IPS DF 4.7 (cell line): Measurements from ENCODE around the gene PSMA4.
"Not testable (repeated sequence)": the region's sequence is repeated elsewhere in the genome, so short reads cannot be mapped to it uniquely, and the experiment has no call there.

Experiments used
- DNase-seq: peaks from one replicate; pipeline ENCODE4 v3.0.0-alpha.2; 2013; ENCODE audit warnings: low spot score; ENCODE audit errors: extremely low read depth

Gene PSMA4

DNA sequence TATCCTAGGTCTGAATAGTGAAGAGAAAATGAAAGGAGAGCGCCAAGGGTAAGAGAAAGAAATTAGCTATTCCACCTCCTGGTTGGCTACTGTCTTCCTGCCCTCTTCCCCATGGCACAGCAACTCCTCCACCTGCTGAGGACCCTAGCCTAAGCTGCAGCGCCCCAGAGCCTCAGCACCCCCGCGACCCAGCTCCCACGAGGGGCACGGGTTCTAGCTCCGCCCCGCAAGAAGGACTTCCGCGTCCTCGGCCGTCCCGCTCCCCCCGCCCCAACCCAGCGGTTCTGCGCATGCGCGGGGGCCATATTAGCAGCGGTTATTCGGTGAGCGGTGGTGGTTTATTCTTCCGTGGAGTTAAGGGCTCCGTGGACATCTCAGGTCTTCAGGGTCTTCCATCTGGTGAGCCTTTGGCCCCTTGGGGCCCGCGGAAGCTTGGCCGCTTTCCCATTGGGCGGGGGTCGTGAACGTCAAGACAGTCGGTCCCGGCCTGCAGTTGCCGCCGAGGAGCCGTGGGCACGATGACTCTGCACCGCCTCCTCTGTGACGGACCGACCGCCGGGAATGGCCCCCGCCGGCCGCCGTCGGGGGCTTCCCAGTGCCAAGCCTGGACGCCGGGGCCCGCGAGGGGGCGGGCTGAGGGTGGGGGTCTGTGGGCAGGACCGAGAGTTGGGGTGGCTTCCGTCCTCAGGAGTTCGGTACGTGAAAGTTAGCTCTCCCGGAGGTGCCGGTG is at the start of gene PSMA4:
TSS of gene PSMA4 (plus strand) at position 304 of the 730 bp plus-strand sequence. CDS start 1,484 bp downstream, outside the sequence.
- DNase-seq: no peak

- DNase-seq: no peak
Measured at GRCh38 chr15:78492872-78493271, 47.4 kb upstream of the PSMA4 start.

DNA sequence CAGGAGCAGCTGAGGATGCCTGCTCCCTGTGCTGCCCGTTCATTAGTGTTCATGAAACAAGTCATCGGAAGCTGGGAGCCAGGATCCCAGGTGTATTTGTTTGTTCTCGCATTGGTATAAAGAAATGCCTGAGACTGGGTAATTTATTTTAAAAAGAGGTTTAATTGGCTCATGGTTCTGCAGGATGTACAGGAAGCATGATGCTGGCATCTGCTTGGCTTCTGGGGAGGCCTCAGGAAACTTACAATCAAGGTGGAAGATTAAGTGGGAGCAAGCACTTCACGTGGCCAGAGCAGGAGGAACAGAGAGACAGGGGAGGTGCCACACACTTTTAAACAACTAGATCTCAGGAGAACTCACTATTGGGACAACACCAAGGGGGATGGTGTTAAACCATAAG is 38.4 kb upstream of the PSMA4 start:
- no peak for DNase-seq

- DNase-seq: no peak
Measured at GRCh38 chr15:78502641-78503040, 37.6 kb upstream of the PSMA4 start.

DNA sequence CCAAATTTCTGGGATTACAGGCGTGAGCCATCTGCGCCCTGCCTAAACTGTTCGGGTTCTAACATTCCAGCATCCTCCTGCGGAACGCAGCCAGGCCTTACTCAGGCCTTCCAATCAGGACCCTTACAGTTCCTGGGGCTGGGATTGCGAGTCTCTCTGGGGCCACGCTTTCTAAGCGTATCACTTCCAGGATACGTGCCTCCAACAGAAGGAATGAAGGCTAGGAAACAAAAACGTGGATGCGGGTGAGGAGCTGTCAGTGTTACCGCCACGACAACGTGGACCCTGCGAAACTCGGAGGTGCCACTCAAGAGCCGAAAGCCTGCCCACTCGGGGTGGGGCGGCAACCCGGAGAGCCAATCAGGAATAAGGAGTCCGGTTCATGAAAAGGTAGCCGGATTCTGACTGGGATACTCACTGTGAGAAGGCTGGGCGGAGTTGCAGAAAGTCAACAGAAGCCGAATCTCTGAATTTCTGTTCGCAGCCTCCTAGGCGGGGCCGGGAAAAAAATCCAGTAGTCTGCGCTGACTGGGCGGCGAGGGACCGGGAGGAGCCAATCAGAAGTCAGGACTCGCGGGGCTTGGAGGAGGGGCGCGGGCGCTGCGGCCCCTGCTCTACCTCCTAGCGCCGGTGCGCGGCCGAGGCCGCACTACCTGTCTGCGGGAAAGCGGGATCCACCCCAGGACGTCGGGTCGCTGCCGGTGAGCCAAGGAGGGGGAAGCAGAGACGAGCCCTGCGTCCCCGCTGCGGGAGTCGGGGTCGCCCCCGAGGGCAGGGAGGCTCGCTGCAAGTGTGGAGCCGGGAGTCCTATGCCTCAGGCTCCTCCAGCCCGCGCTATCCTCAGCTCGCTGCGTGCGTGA is 33.0 kb upstream of the PSMA4 start, which contains the start of gene HYKK:
TSS of gene HYKK (plus strand) at position 607 of the 860 bp plus-strand sequence. CDS start 5,512 bp downstream, outside the sequence.
- DNase-seq: peak; percentile 92

GRCh38 chr15:78507831-78508160 is 32.4 kb upstream of the PSMA4 start:
- no peak for DNase-seq

GRCh38 chr15:78508272-78508671 is 32.0 kb upstream of the PSMA4 start:
- DNase-seq: no peak

- no peak for DNase-seq
Measured at GRCh38 chr15:78509726-78510312, 30.4 kb upstream of the PSMA4 start.

GRCh38 chr15:78520035-78520434 is 20.2 kb upstream of the PSMA4 start:
- DNase-seq: not testable (repeated sequence)

DNA sequence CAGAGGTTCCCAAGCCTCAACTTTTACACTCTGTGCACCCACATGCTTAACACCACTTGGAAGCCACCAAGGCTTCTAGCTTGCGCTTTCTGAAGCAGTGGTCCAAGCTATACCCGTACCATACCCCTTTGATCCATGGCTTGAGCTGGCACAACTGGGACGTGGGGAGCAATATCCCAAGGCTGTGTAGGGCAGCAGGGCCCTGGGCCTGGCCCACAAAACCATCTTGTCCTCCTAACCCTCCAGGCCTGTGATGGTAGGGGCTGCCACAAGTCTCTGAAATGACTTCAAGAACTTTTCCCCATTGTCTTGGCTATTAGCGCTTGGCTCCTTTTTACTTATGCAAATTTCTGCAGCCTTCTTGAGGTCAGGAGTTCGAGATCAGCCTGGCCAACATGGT is 16.0 kb upstream of the PSMA4 start:
- no peak for DNase-seq

- no peak for DNase-seq
Measured at GRCh38 chr15:78527325-78527724, 12.9 kb upstream of the PSMA4 start.

DNA sequence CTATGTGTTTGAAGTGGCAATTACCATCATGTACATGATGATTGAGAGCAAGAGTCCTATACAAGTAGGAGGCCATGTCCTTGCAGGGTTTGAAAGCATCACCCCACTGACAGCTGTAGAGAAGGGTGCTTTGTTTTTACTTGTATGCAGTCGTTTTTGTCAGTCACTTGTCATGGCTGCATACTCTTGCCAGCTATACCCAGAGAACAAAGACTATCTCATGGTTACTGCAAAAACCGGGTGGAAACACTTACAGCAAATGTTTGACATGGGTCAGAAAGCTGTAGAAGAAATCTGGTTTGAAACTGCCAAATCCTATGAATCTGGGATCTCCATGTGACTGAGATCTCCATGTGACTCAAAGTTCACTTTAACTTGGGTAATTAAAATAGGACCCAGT is 6.9 kb upstream of the PSMA4 start:
- no peak for DNase-seq

DNA sequence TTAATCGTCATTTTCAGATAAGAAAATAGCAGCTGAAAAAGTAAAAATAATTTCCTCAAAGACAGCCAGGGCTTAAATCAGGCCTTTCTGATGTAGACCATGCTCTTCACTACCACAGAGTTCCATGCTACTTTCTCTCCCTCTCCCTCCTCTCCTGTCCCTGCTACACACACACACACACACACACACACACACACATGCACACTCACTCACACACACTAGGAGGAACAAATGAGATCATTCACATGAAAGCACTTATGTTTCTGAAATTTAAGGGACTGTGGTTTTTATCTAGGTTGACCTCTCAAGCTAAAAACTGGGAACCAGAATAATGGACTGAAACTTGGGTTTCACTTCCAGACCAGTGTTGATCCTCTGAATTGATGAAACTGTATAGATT is 4.1 kb upstream of the PSMA4 start:
- DNase-seq: no peak

GRCh38 chr15:78537266-78537905 is 2.9 kb upstream of the PSMA4 start:
- DNase-seq: no peak

- no peak for DNase-seq
Measured at GRCh38 chr15:78538358-78538757, 1.9 kb upstream of the PSMA4 start.

- not testable (repeated sequence) for DNase-seq
Measured at GRCh38 chr15:78539464-78540140, 642 bp upstream of the PSMA4 start.

DNA sequence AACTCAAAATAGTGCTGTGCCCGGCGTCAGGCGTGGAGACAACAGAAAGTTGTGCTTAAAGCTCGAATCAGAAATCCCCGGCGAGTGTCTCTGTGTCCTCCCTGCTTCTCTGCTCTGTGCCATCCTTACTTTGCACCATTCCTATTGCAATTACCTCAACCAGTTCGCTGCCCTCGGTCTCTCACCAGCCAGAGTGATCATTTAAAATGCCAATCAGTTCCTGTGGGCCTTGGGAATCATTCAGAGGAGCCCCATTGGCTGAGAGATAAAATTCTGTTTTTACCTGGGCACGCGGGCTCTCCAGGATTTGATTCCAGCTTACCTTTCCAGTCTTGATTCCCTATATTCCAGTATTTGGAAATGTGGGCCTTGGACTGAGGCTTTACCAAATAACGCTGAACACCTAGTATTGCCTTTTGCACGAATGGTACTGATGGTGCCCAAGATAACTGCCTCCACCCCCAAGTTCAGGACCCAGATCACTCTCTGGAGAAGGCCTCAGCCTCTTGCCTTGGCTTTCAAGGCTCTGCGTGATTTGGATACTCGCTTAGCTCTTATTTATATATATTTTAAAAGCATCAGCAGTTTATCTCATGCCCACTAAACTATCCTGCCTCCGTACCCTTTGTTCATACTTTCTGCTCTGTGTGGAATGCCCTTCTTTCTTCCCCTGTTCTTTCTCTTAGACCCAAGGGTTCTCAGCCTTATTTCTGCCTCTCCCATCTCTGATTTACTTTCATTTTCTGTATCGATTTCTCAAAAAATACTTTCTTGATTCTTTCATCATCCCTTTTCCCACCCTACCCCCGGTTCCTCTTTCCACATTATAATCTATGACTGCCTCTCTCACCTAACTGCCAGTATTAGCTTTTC is 863 bp downstream of the PSMA4 start:
- DNase-seq: no peak

GRCh38 chr15:78541744-78542034 is 1.4 kb downstream of the PSMA4 start:
- no peak for DNase-seq

GRCh38 chr15:78542647-78543046 is 2.4 kb downstream of the PSMA4 start:
- DNase-seq: no peak

GRCh38 chr15:78550194-78550593 is 9.9 kb downstream of the PSMA4 start:
- DNase-seq: no peak
